ENCODE measurements around the gene TBC1D9.

DNA sequence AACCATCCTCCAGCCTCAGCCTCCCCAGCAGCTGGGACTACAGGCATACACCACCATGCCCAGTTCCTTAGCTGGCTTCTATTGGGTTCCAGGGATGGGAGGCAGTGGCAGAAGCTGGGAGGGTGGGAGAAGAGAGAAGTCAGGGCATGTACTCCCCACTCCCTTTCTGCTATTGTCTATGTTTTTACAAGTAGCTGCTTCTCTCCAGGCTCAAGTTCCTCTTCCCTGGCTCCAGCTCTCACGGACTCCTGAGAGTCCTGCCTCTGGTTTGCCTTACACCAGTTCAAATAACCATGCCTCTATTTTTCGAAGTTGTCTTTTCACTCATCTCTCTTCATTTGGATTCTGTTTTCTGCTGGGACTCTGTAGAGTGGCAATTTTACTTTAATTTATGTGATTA, 2.9 kb downstream of the TBC1D9 start:
- TF ChIP-seq, protein P1, sequence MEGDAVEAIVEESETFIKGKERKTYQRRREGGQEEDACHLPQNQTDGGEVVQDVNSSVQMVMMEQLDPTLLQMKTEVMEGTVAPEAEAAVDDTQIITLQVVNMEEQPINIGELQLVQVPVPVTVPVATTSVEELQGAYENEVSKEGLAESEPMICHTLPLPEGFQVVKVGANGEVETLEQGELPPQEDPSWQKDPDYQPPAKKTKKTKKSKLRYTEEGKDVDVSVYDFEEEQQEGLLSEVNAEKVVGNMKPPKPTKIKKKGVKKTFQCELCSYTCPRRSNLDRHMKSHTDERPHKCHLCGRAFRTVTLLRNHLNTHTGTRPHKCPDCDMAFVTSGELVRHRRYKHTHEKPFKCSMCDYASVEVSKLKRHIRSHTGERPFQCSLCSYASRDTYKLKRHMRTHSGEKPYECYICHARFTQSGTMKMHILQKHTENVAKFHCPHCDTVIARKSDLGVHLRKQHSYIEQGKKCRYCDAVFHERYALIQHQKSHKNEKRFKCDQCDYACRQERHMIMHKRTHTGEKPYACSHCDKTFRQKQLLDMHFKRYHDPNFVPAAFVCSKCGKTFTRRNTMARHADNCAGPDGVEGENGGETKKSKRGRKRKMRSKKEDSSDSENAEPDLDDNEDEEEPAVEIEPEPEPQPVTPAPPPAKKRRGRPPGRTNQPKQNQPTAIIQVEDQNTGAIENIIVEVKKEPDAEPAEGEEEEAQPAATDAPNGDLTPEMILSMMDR (conservative IDR thresholded peaks at IDR 0.05; ENCODE audit: low read length): no peak
- TF ChIP-seq EZH2phosphoT487 (IDR thresholded peaks at IDR 0.05; ENCODE audit: borderline replicate concordance, low read depth, low read length): no peak
